NOMO-1 treated with DMSO at 0.1 percent for 48 hours (cell line): Measurements from ENCODE around the gene FANCB.

Experiments used
- DNase-seq: peaks from one replicate; lab custom pipeline; 2025; ENCODE audit not compliant: unreplicated experiment; lab: John Stamatoyannopoulos, UW

The FANCB gene

GRCh38 chrX:14872851-14873675 is at the start of gene FANCB, which contains the start of gene MOSPD2:
FANCB (minus strand) TSS chrX:14873069; CDS start chrX:14865510, 7,559 bp downstream.
MOSPD2 (plus strand) TSS chrX:14873421; CDS start chrX:14873529, 108 bp downstream.
- DNase-seq: peak; percentile 89

GRCh38 chrX:14922437-14922836 is 49.6 kb upstream of the FANCB start:
- no peak for DNase-seq

GRCh38 chrX:14920196-14920595 is 47.3 kb upstream of the FANCB start:
- no peak for DNase-seq

- DNase-seq: no peak
These were observed 46.5 kb upstream of the FANCB start for GRCh38 chrX:14919407-14919806.

GRCh38 chrX:14916017-14916674 is 43.3 kb upstream of the FANCB start:
- DNase-seq: no peak

- DNase-seq: no peak
These were observed 42.7 kb upstream of the FANCB start for GRCh38 chrX:14915596-14915995.

GRCh38 chrX:14913241-14913640 is 40.4 kb upstream of the FANCB start:
- no peak for DNase-seq

- DNase-seq: no peak
These were observed 31.0 kb upstream of the FANCB start for GRCh38 chrX:14903891-14904290.

- DNase-seq: no peak
These were observed 29.7 kb upstream of the FANCB start for GRCh38 chrX:14902537-14902936.

GRCh38 chrX:14899607-14900006 is 26.7 kb upstream of the FANCB start:
- DNase-seq: no peak

GRCh38 chrX:14897042-14897441 is 24.2 kb upstream of the FANCB start:
- no peak for DNase-seq

- no peak for DNase-seq
These were observed 23.4 kb upstream of the FANCB start for GRCh38 chrX:14896273-14896672.

- DNase-seq: no peak
These were observed 13.4 kb upstream of the FANCB start for GRCh38 chrX:14886252-14886651.

- DNase-seq: no peak
These were observed 11.8 kb upstream of the FANCB start for GRCh38 chrX:14884714-14885113.

- DNase-seq: no peak
These were observed 11.0 kb upstream of the FANCB start for GRCh38 chrX:14883826-14884225.

- peak; percentile 9 for DNase-seq
These were observed 2.8 kb upstream of the FANCB start for GRCh38 chrX:14875624-14876023.

- DNase-seq: no peak
These were observed 794 bp upstream of the FANCB start for GRCh38 chrX:14873676-14874049.

GRCh38 chrX:14872355-14872754 is 514 bp downstream of the FANCB start:
- no peak for DNase-seq

- no peak for DNase-seq
These were observed 1.1 kb downstream of the FANCB start for GRCh38 chrX:14871767-14872166.

GRCh38 chrX:14865201-14865600 is 7.7 kb downstream of the FANCB start:
- DNase-seq: no peak

GRCh38 chrX:14864631-14865030 is 8.2 kb downstream of the FANCB start:
- no peak for DNase-seq

- peak; percentile 29 for DNase-seq
These were observed 21.3 kb downstream of the FANCB start for GRCh38 chrX:14851526-14851925.
